Mesenchymal stem cell (in vitro differentiated cells and primary cell): ENCODE data around the gene AUTS2.

Experiments
- DNase-seq: peaks from one replicate; pipeline ENCODE4 v3.0.0-alpha.2; 2013
- H2AFZ ChIP-seq: one replicate; pipeline ENCODE4 v1.6.1; 2013; ENCODE audit warnings: low read depth, mild to moderate bottlenecking, control low read depth, inconsistent platforms, low read length, moderate library complexity
- H2AK5ac ChIP-seq: 2 replicates; pipeline ENCODE4 v1.6.1; 2013; ENCODE audit warnings: low read length, moderate library complexity, mild to moderate bottlenecking, inconsistent platforms; ENCODE audit not compliant: severe bottlenecking
- H2BK120ac ChIP-seq: one replicate; pipeline ENCODE4 v1.6.1; 2013; ENCODE audit warnings: low read depth, mild to moderate bottlenecking, inconsistent platforms, low read length, moderate library complexity
- H2BK12ac ChIP-seq, 2 experiments: one replicate each; pipeline ENCODE4 v1.6.1; 2013; ENCODE audit warnings: inconsistent platforms in 2 of 2, low read length in 2 of 2, mild to moderate bottlenecking in 2 of 2, moderate library complexity in 2 of 2, control low read depth in 1 of 2
- H2BK15ac ChIP-seq: one replicate; pipeline ENCODE4 v1.6.1; 2013; ENCODE audit warnings: mild to moderate bottlenecking, low read depth, inconsistent platforms; ENCODE audit not compliant: poor library complexity, severe bottlenecking
- H2BK5ac ChIP-seq: 2 replicates; pipeline ENCODE4 v1.6.1; 2013; ENCODE audit warnings: low read depth, mild to moderate bottlenecking, low read length, control low read depth, inconsistent platforms; ENCODE audit not compliant: poor library complexity, severe bottlenecking
- H3K14ac ChIP-seq, 2 experiments: one replicate each; pipeline ENCODE4 v1.6.1; 2013; ENCODE audit warnings: inconsistent platforms in 2 of 2, low read length in 2 of 2, control low read depth in 1 of 2, mild to moderate bottlenecking in 1 of 2, moderate library complexity in 1 of 2
- H3K18ac ChIP-seq, 2 experiments: one replicate each; pipeline ENCODE4 v1.6.1; 2013; ENCODE audit warnings: inconsistent platforms in 2 of 2, low read length in 2 of 2, control low read depth in 1 of 2, low read depth in 1 of 2, mild to moderate bottlenecking in 1 of 2
- H3K23ac ChIP-seq, 2 experiments: one replicate each; pipeline ENCODE4 v1.6.1; 2013; ENCODE audit warnings: inconsistent platforms in 2 of 2, low read length in 2 of 2, mild to moderate bottlenecking in 2 of 2, moderate library complexity in 2 of 2, control low read depth in 1 of 2
- H3K27ac ChIP-seq: 2 replicates; pipeline ENCODE4 v1.5.1; 2013; ENCODE audit warnings: mild to moderate bottlenecking, moderate library complexity, low read length, control low read depth, inconsistent platforms; ENCODE audit not compliant: poor library complexity, severe bottlenecking
- H3K27me3 ChIP-seq, 2 experiments: 2 replicates each; pipeline versions ENCODE4 v1.6.1 to v1.7.0; 2013; ENCODE audit warnings: low read length in 2 of 2, mild to moderate bottlenecking in 2 of 2, moderate library complexity in 2 of 2, control low read depth in 1 of 2, inconsistent platforms in 1 of 2; ENCODE audit not compliant: control insufficient read depth in 1 of 2, insufficient read depth in 1 of 2
- H3K36me3 ChIP-seq, 2 experiments: 2 replicates each; pipeline versions ENCODE4 v1.6.1 to v1.7.0; 2013; ENCODE audit warnings: low read length in 2 of 2, control low read depth in 1 of 2, inconsistent platforms in 1 of 2, low read depth in 1 of 2, mild to moderate bottlenecking in 1 of 2; ENCODE audit not compliant: insufficient read depth in 2 of 2, control insufficient read depth in 1 of 2
- H3K4ac ChIP-seq, 2 experiments: one replicate each; pipeline ENCODE4 v1.6.1; 2013; ENCODE audit warnings: inconsistent platforms in 2 of 2, low read length in 2 of 2, mild to moderate bottlenecking in 2 of 2, moderate library complexity in 2 of 2, control low read depth in 1 of 2, low read depth in 1 of 2
- H3K4me1 ChIP-seq: 2 replicates; pipeline ENCODE4 v1.6.1; 2013; ENCODE audit warnings: low read depth, low read length, control low read depth; ENCODE audit not compliant: control insufficient read depth, insufficient read depth
- H3K4me2 ChIP-seq: 2 replicates; pipeline ENCODE4 v1.6.1; 2013; ENCODE audit warnings: low read length, mild to moderate bottlenecking, inconsistent platforms; ENCODE audit not compliant: poor library complexity, severe bottlenecking
- H3K4me3 ChIP-seq, 2 experiments: 2 replicates each; pipeline versions ENCODE4 v1.5.1 to v1.7.0; 2013; ENCODE audit warnings: low read length in 2 of 2, mild to moderate bottlenecking in 2 of 2, control low read depth in 1 of 2, low read depth in 1 of 2; ENCODE audit not compliant: insufficient read depth in 1 of 2
- H3K79me1 ChIP-seq: replicated peaks from 2 replicates; pipeline ENCODE4 v1.6.1; 2013; ENCODE audit warnings: mild to moderate bottlenecking, control low read depth, low read length, inconsistent platforms; ENCODE audit not compliant: poor library complexity, severe bottlenecking
- H3K9ac ChIP-seq: 2 replicates; pipeline ENCODE4 v1.7.0; 2013; ENCODE audit warnings: mild to moderate bottlenecking, low read length, moderate library complexity
- H3K9me3 ChIP-seq: 2 replicates; pipeline ENCODE4 v1.7.0; 2013; ENCODE audit warnings: mild to moderate bottlenecking, low read length; ENCODE audit not compliant: control insufficient read depth
- H4K8ac ChIP-seq: one replicate; pipeline ENCODE4 v1.6.1; 2013; ENCODE audit warnings: inconsistent platforms, mild to moderate bottlenecking, low read length, moderate library complexity
- H4K91ac ChIP-seq: one replicate; pipeline ENCODE4 v1.6.1; 2013; ENCODE audit warnings: mild to moderate bottlenecking, low read length, inconsistent platforms
- WGBS: methylation state at CpG from one replicate; pipeline ENCODE4 v1.1.7; 2013; ENCODE audit warnings: mixed read lengths; 5-methylcytosine and 5-hydroxymethylcytosine counted together

Gene AUTS2

DNA sequence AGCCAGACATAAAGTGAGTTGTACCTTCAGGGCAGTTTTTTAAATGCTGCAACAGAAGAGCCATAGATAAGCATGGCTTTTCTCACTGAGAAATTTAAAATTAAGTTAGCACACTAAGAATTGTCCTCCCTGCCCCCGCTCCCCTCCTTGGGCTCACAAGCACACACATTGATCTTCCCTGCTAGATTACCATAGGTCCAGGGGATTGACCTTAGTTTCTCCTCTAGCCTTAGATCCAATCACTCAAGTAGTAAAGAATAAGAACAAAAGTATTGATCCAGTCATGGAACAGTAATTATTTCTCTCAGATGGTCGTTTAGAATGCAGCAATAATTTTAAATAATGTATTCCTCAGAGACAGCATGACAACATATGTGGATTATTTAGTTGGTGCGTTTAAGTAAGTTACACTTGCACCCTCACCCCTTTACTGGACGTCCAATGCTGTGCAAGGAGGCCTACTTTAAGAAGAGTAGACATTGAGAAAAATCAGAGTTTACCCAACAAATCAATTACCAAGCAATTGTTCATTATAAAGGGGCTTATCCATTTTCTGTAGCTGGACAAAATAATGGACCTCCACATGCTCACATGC, 850.1 kb downstream of the AUTS2 start:
- no peak overlapping the region for H2AFZ ChIP-seq
- H3K27ac ChIP-seq: no peak overlapping the region
- H3K14ac ChIP-seq: no peak overlapping the region
- H3K4me2 ChIP-seq: no peak overlapping the region
- H4K91ac ChIP-seq: no peak overlapping the region
- no peak overlapping the region for H2BK15ac ChIP-seq
- no peak overlapping the region for H3K4ac ChIP-seq
- H3K23ac ChIP-seq: no peak overlapping the region
- no peak overlapping the region for H2BK12ac ChIP-seq
- H3K79me1 ChIP-seq: no peaks in the 10 kb centered on the region
- DNase-seq: no peak
- no peaks in the 10 kb centered on the region for H3K9me3 ChIP-seq
- H3K4me3 ChIP-seq: no peak overlapping the region
- peaks cover 2% of the 10 kb centered on the region for H3K4me1 ChIP-seq
- H4K8ac ChIP-seq: no peak overlapping the region
- H3K18ac ChIP-seq: no peak overlapping the region
- no peaks in the 10 kb centered on the region for H3K36me3 ChIP-seq
- H3K27me3 ChIP-seq: no peaks in the 10 kb centered on the region
- no peak overlapping the region for H2BK5ac ChIP-seq
- H2AK5ac ChIP-seq: no peak overlapping the region
- WGBS: 54% methylated on average over 2 of the region's 4 CpGs
- H3K9ac ChIP-seq: no peak overlapping the region
- H2BK120ac ChIP-seq: no peak overlapping the region

DNA sequence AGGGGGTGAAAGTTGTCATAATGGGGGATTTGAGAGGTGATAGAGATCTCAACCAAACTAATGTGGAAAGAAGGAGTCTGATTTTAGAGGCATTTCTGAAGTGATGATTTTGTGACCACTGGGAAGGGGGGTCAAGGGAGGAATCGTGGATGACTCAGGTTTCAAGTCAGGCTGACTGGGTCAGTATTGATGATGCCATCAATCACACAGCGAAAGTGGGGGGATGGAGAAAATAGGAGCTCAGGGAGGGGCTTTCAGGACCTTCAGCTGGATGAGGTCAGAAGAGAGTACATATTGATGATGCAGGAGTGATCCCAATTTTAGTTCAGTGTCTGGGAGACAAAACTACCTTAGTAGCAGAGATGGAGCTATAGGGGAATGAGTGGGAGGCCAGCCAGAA, 852.5 kb downstream of the AUTS2 start:
- Histone ChIP-seq H3K18ac (no peak overlapping the region), H2AK5ac (no peak overlapping the region), H4K8ac (no peak overlapping the region), H2BK12ac (no peak overlapping the region), H3K23ac (no peak overlapping the region), H2BK5ac (no peak overlapping the region), H2BK15ac (no peak overlapping the region), H3K9me3 (no peaks in the 10 kb centered on the region), H2BK120ac (no peak overlapping the region), H3K4me1 (peaks cover 2% of the 10 kb centered on the region), H4K91ac (no peak overlapping the region), H3K79me1 (no peaks in the 10 kb centered on the region), H3K36me3 (no peaks in the 10 kb centered on the region), H3K4me3 (no peak overlapping the region), H3K27me3 (no peaks in the 10 kb centered on the region), H3K9ac (no peak overlapping the region), H3K4me2 (no peak overlapping the region), H3K14ac (no peak overlapping the region), H2AFZ (no peak overlapping the region), H3K27ac (no peak overlapping the region), H3K4ac (no peak overlapping the region)
- 49% methylated on average over 2 of the region's 2 CpGs for WGBS
- no peak for DNase-seq

DNA sequence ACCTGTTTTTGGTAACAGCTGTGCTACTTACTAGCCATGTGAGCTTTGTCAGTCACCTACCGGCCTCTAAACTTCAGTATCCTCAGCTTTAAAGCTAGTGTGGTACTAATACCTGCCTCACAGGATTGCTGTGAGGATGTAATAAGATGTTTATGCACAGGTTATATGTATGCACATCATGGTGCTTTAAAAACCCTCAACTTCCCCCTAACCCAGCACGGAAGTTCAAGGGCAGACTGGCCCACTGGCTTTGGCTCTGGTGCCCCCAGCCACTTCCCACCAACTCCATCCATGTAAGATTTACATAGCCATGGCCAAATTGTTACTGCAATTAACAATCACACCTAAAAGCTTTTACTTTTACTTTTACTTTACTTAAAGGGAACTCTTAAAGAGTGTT, 857.6 kb downstream of the AUTS2 start:
- H3K4me1 ChIP-seq: peaks cover 6% of the 10 kb centered on the region
- H3K14ac ChIP-seq: no peak overlapping the region
- no peak overlapping the region for H3K4me3 ChIP-seq
- no peak overlapping the region for H2BK15ac ChIP-seq
- H3K79me1 ChIP-seq: no peaks in the 10 kb centered on the region
- 86% methylated on average over 2 of the region's 2 CpGs for WGBS
- no peak overlapping the region for H3K4me2 ChIP-seq
- H3K9me3 ChIP-seq: no peaks in the 10 kb centered on the region
- no peak overlapping the region for H3K9ac ChIP-seq
- no peak overlapping the region for H4K91ac ChIP-seq
- no peak overlapping the region for H2AFZ ChIP-seq
- H3K4ac ChIP-seq: no peak overlapping the region
- H2BK5ac ChIP-seq: no peak overlapping the region
- H3K27ac ChIP-seq: no peak overlapping the region
- no peak overlapping the region for H4K8ac ChIP-seq
- DNase-seq: no peak
- no peak overlapping the region for H2AK5ac ChIP-seq
- H3K18ac ChIP-seq: no peak overlapping the region
- H2BK120ac ChIP-seq: no peak overlapping the region
- H3K27me3 ChIP-seq: no peaks in the 10 kb centered on the region
- H2BK12ac ChIP-seq: no peak overlapping the region
- no peaks in the 10 kb centered on the region for H3K36me3 ChIP-seq
- H3K23ac ChIP-seq: no peak overlapping the region

DNA sequence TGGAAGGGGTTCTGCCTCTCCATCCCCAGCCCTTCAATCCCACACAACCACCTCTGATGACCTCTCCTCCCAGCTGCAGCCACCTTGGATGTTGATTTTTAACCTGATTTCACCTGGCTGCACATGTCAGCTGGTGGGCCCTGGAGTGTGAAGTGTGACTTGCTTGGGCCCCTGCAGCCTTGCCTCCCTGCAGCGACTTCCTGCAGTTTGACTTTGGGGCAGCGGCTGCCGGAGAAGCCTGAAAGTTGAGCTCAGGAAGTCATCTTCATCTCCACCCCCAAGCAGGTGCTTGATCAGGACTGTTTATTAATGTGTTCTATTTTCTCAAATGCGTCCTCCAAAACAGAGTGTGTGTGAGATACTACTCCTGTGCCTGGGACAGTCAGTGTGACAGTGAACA, 858.4 kb downstream of the AUTS2 start:
- Histone ChIP-seq H3K4me1 (peaks cover 6% of the 10 kb centered on the region), H3K23ac (no peak overlapping the region), H3K4ac (no peak overlapping the region), H2BK12ac (no peak overlapping the region), H3K27me3 (no peaks in the 10 kb centered on the region), H3K4me3 (no peak overlapping the region), H3K18ac (no peak overlapping the region), H4K8ac (no peak overlapping the region), H3K9me3 (no peaks in the 10 kb centered on the region), H3K36me3 (no peaks in the 10 kb centered on the region), H3K14ac (no peak overlapping the region), H2BK120ac (no peak overlapping the region), H3K9ac (no peak overlapping the region), H4K91ac (no peak overlapping the region), H2BK5ac (no peak overlapping the region), H3K27ac (no peak overlapping the region), H3K79me1 (no peaks in the 10 kb centered on the region), H2BK15ac (no peak overlapping the region), H2AK5ac (no peak overlapping the region), H3K4me2 (no peak overlapping the region), H2AFZ (no peak overlapping the region)
- DNase-seq: no peak
- WGBS: 80% methylated on average over 2 of the region's 4 CpGs
